GM12878 (cell line): ENCODE measurements around the gene ARHGAP30. TPM values are rescaled to one million over a fixed set of nuclear protein-coding genes. Genes with fewer than 3 reads are reported as not detected.
"Not testable (repeated sequence)": the region's sequence is repeated elsewhere in the genome, so short reads cannot be mapped to it uniquely, and the experiment has no call there.

ENCODE experiments used
- ATAC-seq: fragments of 200-7000 bp; cut with Tn5 transposase; 3 replicates; pipeline ENCODE4 v1.9.1; 2020; ENCODE audit warnings: mild to moderate bottlenecking, moderate library complexity
- BruUV-seq: library from RNA; stranded (reverse); fragments of 400-500 nt; replicated peaks from 2 replicates; lab custom pipeline; 2021; lab: Mats Ljungman, UMichigan
- CTCF ChIA-PET: fragments of 300-600 bp; sonication (Branson Sonifier 250); formaldehyde crosslinking; extraction: SDS; loops from one replicate; lab custom pipeline; 2021; ENCODE audit warnings: inconsistent platforms; lab: Yijun Ruan, JAX
- POLR2A ChIA-PET: fragments of 350-600 bp; formaldehyde crosslinking; extraction: SDS; loops from one replicate; lab custom pipeline; 2021; ENCODE audit warnings: inconsistent platforms; lab: Charles Lee
- RAD21 ChIA-PET: fragments of 300-600 bp; sonication (Branson Sonifier 250); formaldehyde crosslinking; loops from one replicate; lab custom pipeline; 2023; ENCODE audit warnings: antibody characterized with exemption; ENCODE audit not compliant: unreplicated experiment; lab: Charles Lee
- SMC1A ChIA-PET: fragments of 300-600 bp; sonication (Branson Sonifier 250); formaldehyde crosslinking; loops from one replicate; lab custom pipeline; 2023; ENCODE audit not compliant: unreplicated experiment, uncharacterized antibody; lab: Charles Lee
- DNase-seq: peaks from one replicate; pipeline ENCODE4 v3.0.0-alpha.2; 2011; ENCODE audit warnings: low read depth, low spot score
- FAIRE-seq: peaks from 3 replicates; lab custom pipeline; 2011; peaks lifted over from hg19 to GRCh38; lab: Jason Lieb, UNC
- H2AFZ ChIP-seq: 2 replicates; pipeline ENCODE4 v1.6.0; 2011; ENCODE audit warnings: low read depth, low read length, control low read depth; ENCODE audit not compliant: control insufficient read depth
- H3K27ac ChIP-seq: 2 replicates; pipeline ENCODE4 v1.5.1; 2011; ENCODE audit warnings: control low read depth; ENCODE audit not compliant: control insufficient read depth, insufficient read depth
- H3K27me3 ChIP-seq, 2 experiments: replicated peaks in 1 of 2; 2 replicates each; pipeline versions ENCODE4 v1.6.0 to v1.6.1; 2011; ENCODE audit warnings: low read length in 1 of 2; ENCODE audit not compliant: control insufficient read depth in 2 of 2, insufficient read depth in 2 of 2
- H3K36me3 ChIP-seq, 2 experiments: 2 replicates each; pipeline ENCODE4 v1.5.1; 2011; ENCODE audit warnings: low read length in 1 of 2; ENCODE audit not compliant: control insufficient read depth in 2 of 2, insufficient read depth in 2 of 2
- H3K4me1 ChIP-seq: 2 replicates; pipeline ENCODE4 v1.6.1; 2011; ENCODE audit warnings: mild to moderate bottlenecking, low read length, moderate library complexity, mixed read lengths; ENCODE audit not compliant: control insufficient read depth, insufficient read depth
- H3K4me2 ChIP-seq: 2 replicates; pipeline ENCODE4 v1.6.0; 2011; ENCODE audit warnings: control low read depth; ENCODE audit not compliant: control insufficient read depth, insufficient read depth
- H3K4me3 ChIP-seq: fragments of 200-600 bp; sonication (generic); 2 replicates; pipeline ENCODE4 v1.5.1; 2016
- H3K79me2 ChIP-seq: 2 replicates; pipeline ENCODE4 v1.6.0; 2011; ENCODE audit warnings: low read length; ENCODE audit not compliant: control insufficient read depth, insufficient read depth
- H3K9ac ChIP-seq: 2 replicates; pipeline ENCODE4 v1.8.0; 2011; ENCODE audit warnings: low read length, control low read depth, mixed read lengths; ENCODE audit not compliant: control insufficient read depth, insufficient read depth
- H3K9me3 ChIP-seq: replicated peaks from 3 replicates; pipeline ENCODE4 v1.5.1; 2011; ENCODE audit warnings: mild to moderate bottlenecking, low read length; ENCODE audit not compliant: control insufficient read depth, insufficient read depth
- H4K20me1 ChIP-seq: 2 replicates; pipeline ENCODE4 v1.6.0; 2011; ENCODE audit not compliant: control insufficient read depth, insufficient read depth
- CREB1 ChIP-seq: IDR thresholded peaks from 2 replicates; pipeline ENCODE4 v1.6.1; 2012; ENCODE audit warnings: low read depth, mild to moderate bottlenecking, inconsistent platforms
- TAF1 ChIP-seq: IDR thresholded peaks from 2 replicates; pipeline ENCODE4 v1.6.1; 2011; ENCODE audit warnings: mild to moderate bottlenecking, low read depth, low read length, borderline replicate concordance
- WGBS: methylation state at CpG from one replicate; pipeline ENCODE4 v1.1.6; 2016; ENCODE audit warnings: low lambda C conversion rate; ENCODE audit not compliant: insufficient replicate concordance, insufficient coverage; ENCODE audit errors: missing lambda C conversion rate; 5-methylcytosine and 5-hydroxymethylcytosine counted together
- in situ Hi-C: fragments of 300-500 bp; cut with MboI; formaldehyde crosslinking; loops from 9 replicates; pipeline ENCODE4 v1.14.3; 2018; ENCODE audit warnings: mixed read lengths
- intact Hi-C: fragments of 100-400 bp; cut with micrococcal nuclease; formaldehyde crosslinking; loops from one replicate; pipeline ENCODE4 v1.14.2; 2022; ENCODE audit not compliant: unreplicated experiment
- polyA plus RNA-seq, 11 experiments: library from polyadenylated mRNA; depleted of rRNA in 4 of 11; unstranded in 6 of 11; stranded (reverse) in 5 of 11; fragments of >200 nt; fragmentation: Nextera tagmentation in 4 of 11; fragmentation: Illumina TruSeq in 1 of 11; extraction: Ambion mirVana in 4 of 11; extraction: Trizol in 1 of 11; gene quantifications; 1 replicate in 1 of 11; 2 replicates in 10 of 11; pipeline versions ENCODE4 v1.2.1 to v1.2.3, GENCODE V29; 2011 to 2016; ENCODE audit warnings: inconsistent platforms in 2 of 11, missing spikeins in 2 of 11, low read depth in 1 of 11
- total RNA-seq, 4 experiments: library from RNA; depleted of rRNA in 3 of 4; stranded (reverse); fragments of >200 nt in 3 of 4; fragmentation: Illumina TruSeq in 1 of 4; extraction: Trizol in 1 of 4; gene quantifications; 2 replicates each; pipeline versions ENCODE4 v1.2.1 to v1.2.3, GENCODE V29; 2013 to 2021
- TF ChIP-seq, protein P1 (sequence below): fragments of 450-650 bp; IDR thresholded peaks from 2 replicates; pipeline ENCODE4 v1.6.1; 2016; ENCODE audit warnings: mild to moderate bottlenecking
- TF ChIP-seq, protein P2 (sequence below): fragments of 150-350 bp; IDR thresholded peaks from 2 replicates; pipeline ENCODE4 v1.6.1; 2014; ENCODE audit warnings: mild to moderate bottlenecking, low read depth, low read length

The ARHGAP30 gene
- total and polyA plus RNA-seq, 10 of the 15 experiments (the other 5 are each of a cell fraction or from before 2014, with no cell fraction given): 12.9 to 143 (median 76.3) TPM

DNA sequence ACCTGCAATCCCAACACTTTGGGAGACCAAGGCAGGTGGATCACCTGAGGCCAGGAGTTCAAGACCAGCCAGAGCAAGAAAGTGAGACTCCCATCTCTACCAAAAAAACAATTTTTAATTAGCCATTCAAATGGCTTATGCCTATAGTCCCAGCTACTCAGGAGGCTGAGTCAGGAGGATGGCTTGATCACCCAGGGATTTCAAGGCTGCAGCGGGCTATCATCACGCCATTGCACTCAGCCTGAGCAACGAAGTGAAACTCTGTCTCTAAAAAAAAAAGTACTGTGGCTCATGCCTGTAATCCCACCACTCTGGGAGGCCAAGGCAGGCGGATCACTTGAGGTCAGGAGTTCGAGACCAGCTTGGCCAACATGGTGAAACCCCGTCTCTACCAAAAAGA lies 46.3 kb upstream of the ARHGAP30 start:
- H3K4me2 ChIP-seq: peak overlapping the region; percentile 51; the same call in 1 of the 2 replicates
- H3K36me3 ChIP-seq, H3K27me3 ChIP-seq, H3K9ac ChIP-seq, H3K27ac ChIP-seq, DNase-seq, BruUV-seq, in situ Hi-C loops, H4K20me1 ChIP-seq, FAIRE-seq, H2AFZ ChIP-seq, ATAC-seq, H3K9me3 ChIP-seq, RAD21 ChIA-PET: not testable (repeated sequence)
- peaks cover 83% of the 10 kb centered on the region for H3K79me2 ChIP-seq
- POLR2A ChIA-PET: interaction anchor here (0.6 to 1.8 kb wide), 2 partner anchors 46 to 135 kb away, joined by 3 to 5 read pairs; partner anchors contain the start of gene ARHGAP30
- intact Hi-C loops: loop anchor here (5.0 kb wide), 1 partner anchor 69 kb away; the partner anchor contains the start of gene USF1
- H3K4me3 ChIP-seq: peak overlapping the region; percentile 74; the same call in 1 of the 2 replicates
- WGBS: 76% methylated on average over 6 of the region's 6 CpGs
- H3K4me1 ChIP-seq: peaks cover 14% of the 10 kb centered on the region
- CTCF ChIA-PET: interaction anchor here (1.0 to 1.5 kb wide), 2 partner anchors 11 to 15 kb away, joined by 3 to 4 read pairs; no protein-coding TSS in a partner anchor
- SMC1A ChIA-PET: interaction anchor here (0.6 to 1.0 kb wide), 2 partner anchors 12 to 71 kb away, joined by 3 read pairs; no protein-coding TSS in a partner anchor

DNA sequence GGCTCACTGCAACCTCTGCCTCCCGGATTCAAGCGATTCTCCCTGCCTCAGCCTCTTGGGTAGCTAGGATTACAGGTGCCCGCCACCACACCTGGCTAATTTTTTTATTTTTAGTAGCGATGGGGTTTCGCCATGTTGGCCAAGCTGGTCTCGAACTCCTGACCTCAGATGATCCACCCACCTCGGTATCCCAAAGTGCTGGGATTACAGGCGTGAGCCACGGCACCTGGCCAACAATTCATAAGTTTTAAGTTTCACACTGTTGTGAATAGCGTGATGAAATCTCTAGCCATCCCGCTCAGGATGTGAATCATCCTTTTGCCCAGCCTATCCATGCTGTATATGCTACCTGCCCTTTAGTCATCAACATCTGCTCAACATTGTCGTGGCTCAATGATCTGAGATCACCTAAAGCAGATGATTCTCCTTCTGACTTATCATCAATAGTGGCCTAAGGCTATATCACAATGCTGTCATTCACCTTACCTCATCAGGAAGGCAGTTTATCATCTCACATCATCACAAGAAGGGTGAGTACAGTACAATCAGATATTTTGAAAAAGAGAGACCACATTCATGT lies 45.5 kb upstream of the ARHGAP30 start:
- no peaks in the 10 kb centered on the region for H3K27me3 ChIP-seq
- intact Hi-C loops: loop anchor here (5.0 kb wide), 1 partner anchor 68 kb away; the partner anchor contains the start of gene USF1
- no peaks in the 10 kb centered on the region for H3K9me3 ChIP-seq
- SMC1A ChIA-PET: interaction anchor here (1.0 to 1.7 kb wide), 4 partner anchors 12 to 32 kb away, joined by 3 to 4 read pairs (median 3); no protein-coding TSS in a partner anchor
- H3K4me2 ChIP-seq: peak overlapping the region; percentile 51
- peaks cover 14% of the 10 kb centered on the region for H3K4me1 ChIP-seq
- RAD21 ChIA-PET: no interaction called here
- no peaks in the 10 kb centered on the region for H4K20me1 ChIP-seq
- 91% methylated on average over 12 of the region's 12 CpGs for WGBS
- no TSS peak for BruUV-seq
- no peak overlapping the region for H3K27ac ChIP-seq
- H3K36me3 ChIP-seq: no peaks in the 10 kb centered on the region
- in situ Hi-C loops: no loop called here
- no peak for ATAC-seq
- no peak for DNase-seq
- H2AFZ ChIP-seq: no peak overlapping the region
- CTCF ChIA-PET: interaction anchor here (1.0 to 1.5 kb wide), 2 partner anchors 10 to 14 kb away, joined by 3 to 4 read pairs; no protein-coding TSS in a partner anchor
- no peak overlapping the region for H3K4me3 ChIP-seq
- POLR2A ChIA-PET: interaction anchor here (1.0 kb wide), 1 partner anchor 39 kb away, joined by 3 read pairs; the partner anchor contains the start of gene UFC1
- no peak for FAIRE-seq
- H3K9ac ChIP-seq: no peak overlapping the region
- peaks cover 85% of the 10 kb centered on the region for H3K79me2 ChIP-seq
- TF ChIP-seq, protein P1, sequence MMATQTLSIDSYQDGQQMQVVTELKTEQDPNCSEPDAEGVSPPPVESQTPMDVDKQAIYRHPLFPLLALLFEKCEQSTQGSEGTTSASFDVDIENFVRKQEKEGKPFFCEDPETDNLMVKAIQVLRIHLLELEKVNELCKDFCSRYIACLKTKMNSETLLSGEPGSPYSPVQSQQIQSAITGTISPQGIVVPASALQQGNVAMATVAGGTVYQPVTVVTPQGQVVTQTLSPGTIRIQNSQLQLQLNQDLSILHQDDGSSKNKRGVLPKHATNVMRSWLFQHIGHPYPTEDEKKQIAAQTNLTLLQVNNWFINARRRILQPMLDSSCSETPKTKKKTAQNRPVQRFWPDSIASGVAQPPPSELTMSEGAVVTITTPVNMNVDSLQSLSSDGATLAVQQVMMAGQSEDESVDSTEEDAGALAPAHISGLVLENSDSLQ: peak; percentile 18; the same call in 1 of the 2 replicates
- TF ChIP-seq, protein P2, sequence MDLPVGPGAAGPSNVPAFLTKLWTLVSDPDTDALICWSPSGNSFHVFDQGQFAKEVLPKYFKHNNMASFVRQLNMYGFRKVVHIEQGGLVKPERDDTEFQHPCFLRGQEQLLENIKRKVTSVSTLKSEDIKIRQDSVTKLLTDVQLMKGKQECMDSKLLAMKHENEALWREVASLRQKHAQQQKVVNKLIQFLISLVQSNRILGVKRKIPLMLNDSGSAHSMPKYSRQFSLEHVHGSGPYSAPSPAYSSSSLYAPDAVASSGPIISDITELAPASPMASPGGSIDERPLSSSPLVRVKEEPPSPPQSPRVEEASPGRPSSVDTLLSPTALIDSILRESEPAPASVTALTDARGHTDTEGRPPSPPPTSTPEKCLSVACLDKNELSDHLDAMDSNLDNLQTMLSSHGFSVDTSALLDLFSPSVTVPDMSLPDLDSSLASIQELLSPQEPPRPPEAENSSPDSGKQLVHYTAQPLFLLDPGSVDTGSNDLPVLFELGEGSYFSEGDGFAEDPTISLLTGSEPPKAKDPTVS: no peak
- TF ChIP-seq CREB1 (peak; percentile 12; the same call in 1 of the 2 replicates), TAF1 (no peak)
